SK-N-SH (cell line): ENCODE results near the gene ADCY7. TPM values are rescaled to one million over a fixed set of nuclear protein-coding genes. Genes with fewer than 3 reads are reported as not detected.

Experiments
- CTCF ChIA-PET: fragments of 300-600, 350-600 bp; formaldehyde crosslinking; extraction: SDS; loops from one replicate; lab custom pipeline; 2021; lab: Yijun Ruan, JAX
- POLR2A ChIA-PET: fragments of 350-600 bp; sonication (Branson Sonifier 250); formaldehyde crosslinking; extraction: SDS; loops from one replicate; lab custom pipeline; 2020; ENCODE audit warnings: antibody characterized with exemption, inconsistent platforms; lab: Yijun Ruan, JAX
- DNase-seq: peaks from one replicate; pipeline ENCODE4 v3.0.0; 2012
- H2AFZ ChIP-seq: fragments of 200-600 bp; sonication (generic); 2 replicates; pipeline ENCODE4 v1.8.1; 2016; ENCODE audit warnings: antibody characterized with exemption, mild to moderate bottlenecking, low read depth
- H3F3A ChIP-seq: fragments of 200-600 bp; sonication (generic); replicated peaks from 2 replicates; pipeline ENCODE3; 2016; ENCODE audit warnings: antibody characterized with exemption, mild to moderate bottlenecking; ENCODE audit not compliant: insufficient read depth
- H3K27ac ChIP-seq, 2 experiments: fragments of 200-500 bp in 1 of 2; fragments of 200-600 bp in 1 of 2; sonication (Bioruptor generic) in 1 of 2; sonication (generic), shearing (Covaris generic) in 1 of 2; 2 replicates each; pipeline versions ENCODE4 v1.5.1 to v1.6.1; 2014 to 2016; ENCODE audit warnings: low read depth in 2 of 2, inconsistent platforms in 1 of 2, low read length in 1 of 2, mild to moderate bottlenecking in 1 of 2, mixed read lengths in 1 of 2
- H3K27me3 ChIP-seq: fragments of 200-600 bp; sonication (generic), shearing (Covaris generic); 2 replicates; pipeline ENCODE4 v1.6.1; 2016; ENCODE audit warnings: mixed run types; ENCODE audit not compliant: insufficient read depth
- H3K36me3 ChIP-seq, 2 experiments: fragments of 200-500 bp in 1 of 2; fragments of 200-600 bp in 1 of 2; sonication (Bioruptor generic) in 1 of 2; sonication (generic) in 1 of 2; replicated peaks in 1 of 2; 2 replicates each; pipeline versions ENCODE3 to v1.5.1; 2014 to 2016; ENCODE audit warnings: low read length in 1 of 2, mild to moderate bottlenecking in 1 of 2; ENCODE audit not compliant: insufficient read depth in 2 of 2, control insufficient read depth in 1 of 2
- H3K4me1 ChIP-seq, 2 experiments: fragments of 200-500 bp in 1 of 2; fragments of 200-600 bp in 1 of 2; sonication (Bioruptor generic) in 1 of 2; sonication (generic), shearing (Covaris generic) in 1 of 2; 2 replicates each; pipeline versions ENCODE4 v1.5.1 to v1.6.1; 2014 to 2016; ENCODE audit warnings: low read depth in 1 of 2, low read length in 1 of 2, mixed run types in 1 of 2; ENCODE audit not compliant: insufficient read depth in 2 of 2, control insufficient read depth in 1 of 2
- H3K4me2 ChIP-seq: fragments of 200-600 bp; sonication (generic), shearing (Covaris generic); 2 replicates; pipeline ENCODE4 v1.6.1; 2017; ENCODE audit warnings: mixed run types
- H3K4me3 ChIP-seq, 2 experiments: fragments of 200-500 bp in 1 of 2; fragments of 200-600 bp in 1 of 2; sonication (Bioruptor generic) in 1 of 2; sonication (generic), shearing (Covaris generic) in 1 of 2; 2 replicates each; pipeline versions ENCODE4 v1.5.1 to v1.8.1; 2014 to 2016; ENCODE audit warnings: low read depth in 2 of 2, inconsistent platforms in 1 of 2, low read length in 1 of 2, mild to moderate bottlenecking in 1 of 2, mixed read lengths in 1 of 2, moderate library complexity in 1 of 2
- H3K79me2 ChIP-seq: fragments of 200-600 bp; sonication (generic); 2 replicates; pipeline ENCODE4 v1.8.1; 2017; ENCODE audit warnings: mild to moderate bottlenecking; ENCODE audit not compliant: insufficient read depth
- H3K9ac ChIP-seq: fragments of 200-600 bp; sonication (generic); 2 replicates; pipeline ENCODE4 v1.6.1; 2017; ENCODE audit warnings: mixed run types
- H3K9me2 ChIP-seq: fragments of 200-600 bp; sonication (generic); 2 replicates; pipeline ENCODE4 v1.6.1; 2017; ENCODE audit warnings: mixed run types
- H3K9me3 ChIP-seq: fragments of 200-600 bp; sonication (generic); 2 replicates; pipeline ENCODE4 v1.6.1; 2017; ENCODE audit warnings: mixed run types, mild to moderate bottlenecking, moderate library complexity
- H4K20me1 ChIP-seq: fragments of 200-600 bp; sonication (generic); 2 replicates; pipeline ENCODE4 v1.6.1; 2017; ENCODE audit warnings: mild to moderate bottlenecking, mixed run types; ENCODE audit not compliant: insufficient read depth
- FOSL2 ChIP-seq: IDR thresholded peaks from 2 replicates; pipeline ENCODE4 v1.4.0; 2012; ENCODE audit warnings: low read depth, mild to moderate bottlenecking, moderate library complexity, borderline replicate concordance
- GATA2 ChIP-seq: sonication (generic); formaldehyde crosslinking; IDR thresholded peaks from 2 replicates; pipeline ENCODE4 v1.5.0; 2020; ENCODE audit warnings: mild to moderate bottlenecking, missing genetic modification reagents
- MEF2A ChIP-seq: IDR thresholded peaks from 2 replicates; pipeline ENCODE4 v1.4.0; 2012; ENCODE audit warnings: low read depth, borderline replicate concordance
- RCOR1 ChIP-seq: fragments of 150-350 bp; IDR thresholded peaks from 2 replicates; pipeline ENCODE4 v1.6.1; 2017; ENCODE audit warnings: antibody characterized with exemption, low read length
- REST ChIP-seq: IDR thresholded peaks from 2 replicates; pipeline ENCODE4 v1.6.1; 2012; ENCODE audit warnings: mild to moderate bottlenecking, low read depth, low read length, moderate library complexity
- RFX5 ChIP-seq: IDR thresholded peaks from 2 replicates; pipeline ENCODE4 v1.6.1; 2012; ENCODE audit warnings: mild to moderate bottlenecking, improper control_type of control experiment, low read length
- RXRA ChIP-seq: IDR thresholded peaks from 2 replicates; pipeline ENCODE4 v1.4.0; 2012; ENCODE audit warnings: low read depth, mild to moderate bottlenecking, borderline replicate concordance
- SMC3 ChIP-seq: IDR thresholded peaks from 2 replicates; pipeline ENCODE4 v1.6.1; 2012; ENCODE audit warnings: low read depth, low read length, improper control_type of control experiment
- TAF1 ChIP-seq: IDR thresholded peaks from 2 replicates; pipeline ENCODE4 v1.6.1; 2012; ENCODE audit warnings: low read depth, mild to moderate bottlenecking, low read length, moderate library complexity, borderline replicate concordance
- USF1 ChIP-seq: IDR thresholded peaks from 2 replicates; pipeline ENCODE4 v1.4.0; 2012; ENCODE audit warnings: low read depth, borderline replicate concordance
- WGBS: methylation state at CpG from one replicate; pipeline ENCODE4 v1.1.6; 2017; ENCODE audit warnings: low lambda C conversion rate; 5-methylcytosine and 5-hydroxymethylcytosine counted together
- polyA plus RNA-seq, 3 experiments: library from polyadenylated mRNA; depleted of rRNA; stranded (reverse); fragments of >200 nt; gene quantifications; 2 replicates each; pipeline ENCODE4 v1.2.3, GENCODE V29; 2012
- TF ChIP-seq, protein P1 (sequence below): IDR thresholded peaks from 2 replicates; pipeline ENCODE4; 2012
- TF ChIP-seq, protein P2 (sequence below): fragments of 150-350 bp; IDR thresholded peaks from 2 replicates; pipeline ENCODE4 v1.6.1; 2016; ENCODE audit warnings: mild to moderate bottlenecking, low read depth, low read length

Gene ADCY7
- polyA plus RNA-seq, 1 of the 3 experiments (the other 2 are of a cell fraction): 14.3 TPM

GRCh38 chr16:50329446-50330189 lies 63.3 kb downstream of the ADCY7 start:
- no peak overlapping the region for H3K9ac ChIP-seq
- no peak overlapping the region; a peak in 1 of 4 replicates for H3K27ac ChIP-seq
- peaks cover 11% of the 10 kb centered on the region for H3K79me2 ChIP-seq
- no peaks in the 10 kb centered on the region for H3K9me3 ChIP-seq
- DNase-seq: no peak
- no peak overlapping the region for H2AFZ ChIP-seq
- 94% methylated on average over 9 of the region's 11 CpGs for WGBS
- ChIA-PET POLR2A (no interaction called here), CTCF (interaction anchor here (0.7 to 4.5 kb wide), 7 partner anchors 10 to 336 kb away, joined by 3 to 34 read pairs (median 4); no protein-coding TSS in a partner anchor)
- no peaks in the 10 kb centered on the region for H3K27me3 ChIP-seq
- H3K4me1 ChIP-seq: no peaks in the 10 kb centered on the region
- TF ChIP-seq, protein P1, sequence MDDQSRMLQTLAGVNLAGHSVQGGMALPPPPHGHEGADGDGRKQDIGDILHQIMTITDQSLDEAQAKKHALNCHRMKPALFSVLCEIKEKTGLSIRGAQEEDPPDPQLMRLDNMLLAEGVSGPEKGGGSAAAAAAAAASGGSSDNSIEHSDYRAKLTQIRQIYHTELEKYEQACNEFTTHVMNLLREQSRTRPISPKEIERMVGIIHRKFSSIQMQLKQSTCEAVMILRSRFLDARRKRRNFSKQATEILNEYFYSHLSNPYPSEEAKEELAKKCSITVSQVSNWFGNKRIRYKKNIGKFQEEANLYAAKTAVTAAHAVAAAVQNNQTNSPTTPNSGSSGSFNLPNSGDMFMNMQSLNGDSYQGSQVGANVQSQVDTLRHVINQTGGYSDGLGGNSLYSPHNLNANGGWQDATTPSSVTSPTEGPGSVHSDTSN: no peak
- no peak for TF ChIP-seq MEF2A
- TF ChIP-seq RFX5: no peak
- no peak for TF ChIP-seq GATA2 (CRISPR knock-in tag)
- no peak for TF ChIP-seq REST
- TF ChIP-seq FOSL2: no peak
- TF ChIP-seq SMC3: no peak
- H3K36me3 ChIP-seq: peaks cover 68 to 76% of the 10 kb centered on the region in 2 experiments
- H3K9me2 ChIP-seq: no peaks in the 10 kb centered on the region
- no peaks in the 10 kb centered on the region for H3F3A ChIP-seq
- H3K4me3 ChIP-seq: no peak overlapping the region
- no peak overlapping the region for H3K4me2 ChIP-seq
- H4K20me1 ChIP-seq: no peaks in the 10 kb centered on the region

DNA sequence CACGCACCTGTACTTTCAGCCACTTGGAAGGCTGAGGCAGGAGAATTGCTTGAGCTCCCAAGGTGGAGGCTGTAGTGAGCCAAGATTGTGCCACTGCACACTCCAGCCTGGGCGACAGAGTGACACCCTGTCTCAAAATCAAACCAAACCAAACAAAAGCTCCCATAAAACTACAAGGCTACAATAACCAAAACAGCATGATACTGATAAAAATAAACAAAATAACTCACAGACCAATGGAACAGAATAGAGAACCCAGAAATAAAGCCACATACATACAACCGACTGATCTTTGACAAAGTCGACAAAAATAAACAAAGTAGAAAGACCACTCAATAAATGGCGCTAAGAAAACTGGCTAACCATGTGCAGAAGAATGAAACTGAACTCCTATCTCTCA lies 65.2 kb downstream of the ADCY7 start:
- H3K9me3 ChIP-seq: no peaks in the 10 kb centered on the region
- no peaks in the 10 kb centered on the region for H3K9me2 ChIP-seq
- no peak overlapping the region for H3K4me2 ChIP-seq
- H3K27me3 ChIP-seq: no peaks in the 10 kb centered on the region
- no peaks in the 10 kb centered on the region for H4K20me1 ChIP-seq
- H3K4me1 ChIP-seq: no peaks in the 10 kb centered on the region
- TF ChIP-seq, protein P2, sequence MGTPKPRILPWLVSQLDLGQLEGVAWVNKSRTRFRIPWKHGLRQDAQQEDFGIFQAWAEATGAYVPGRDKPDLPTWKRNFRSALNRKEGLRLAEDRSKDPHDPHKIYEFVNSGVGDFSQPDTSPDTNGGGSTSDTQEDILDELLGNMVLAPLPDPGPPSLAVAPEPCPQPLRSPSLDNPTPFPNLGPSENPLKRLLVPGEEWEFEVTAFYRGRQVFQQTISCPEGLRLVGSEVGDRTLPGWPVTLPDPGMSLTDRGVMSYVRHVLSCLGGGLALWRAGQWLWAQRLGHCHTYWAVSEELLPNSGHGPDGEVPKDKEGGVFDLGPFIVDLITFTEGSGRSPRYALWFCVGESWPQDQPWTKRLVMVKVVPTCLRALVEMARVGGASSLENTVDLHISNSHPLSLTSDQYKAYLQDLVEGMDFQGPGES: no peak
- TF ChIP-seq RXRA: no peak
- no peak for TF ChIP-seq USF1
- no peak for TF ChIP-seq RCOR1
- no peak for TF ChIP-seq TAF1
- peaks cover 11% of the 10 kb centered on the region for H3K79me2 ChIP-seq
- H2AFZ ChIP-seq: no peak overlapping the region
- DNase-seq: no peak
- no peak overlapping the region for H3K9ac ChIP-seq
- CTCF ChIA-PET: interaction anchor here (1.0 kb wide), 1 partner anchor 334 kb away, joined by 3 read pairs; no protein-coding TSS in a partner anchor
- H3K36me3 ChIP-seq: peaks cover 64 to 70% of the 10 kb centered on the region in 2 experiments
- WGBS: 98% methylated on average over 5 of the region's 5 CpGs
- H3K4me3 ChIP-seq: no peak overlapping the region
- no peak overlapping the region for H3K27ac ChIP-seq
- H3F3A ChIP-seq: no peaks in the 10 kb centered on the region
- POLR2A ChIA-PET: interaction anchor here (0.6 kb wide), 1 partner anchor 111 kb away, joined by 3 read pairs; no protein-coding TSS in a partner anchor
